ENCODE measurements around the gene REM2.

REM2 gene

DNA sequence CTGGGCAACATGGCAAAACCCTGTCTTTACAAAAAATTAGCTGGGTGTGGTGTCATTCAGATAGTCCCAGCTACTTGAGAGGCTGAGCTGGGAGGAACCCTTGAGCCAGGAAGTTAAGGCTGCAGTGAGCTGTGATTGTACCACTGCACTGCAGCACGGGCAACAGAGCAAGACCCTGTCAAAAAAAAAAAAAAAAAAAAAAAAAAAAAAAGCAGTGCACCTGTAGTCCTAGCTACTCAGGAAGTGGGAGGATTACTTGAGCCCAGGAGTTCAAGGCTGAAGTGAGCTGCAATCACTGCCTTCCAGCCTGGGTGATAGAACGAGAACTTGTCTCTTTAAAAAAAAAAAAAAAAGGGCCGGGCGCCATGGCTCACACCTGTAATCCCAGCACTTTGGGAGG lies 5.6 kb downstream of the REM2 start:
- DNase-seq (ENCODE audit: low read depth) = no peak
- in situ Hi-C loops (cut with HindIII; ENCODE audit: low sequenced_read_pairs) = no loop called here
- H3K4me3 ChIP-seq (ENCODE audit: low read depth, low read length) = no peak overlapping the region
- no peak for TF ChIP-seq CTCF (IDR thresholded peaks at IDR 0.05; ENCODE audit: low read depth, low read length, missing control alignments)

DNA sequence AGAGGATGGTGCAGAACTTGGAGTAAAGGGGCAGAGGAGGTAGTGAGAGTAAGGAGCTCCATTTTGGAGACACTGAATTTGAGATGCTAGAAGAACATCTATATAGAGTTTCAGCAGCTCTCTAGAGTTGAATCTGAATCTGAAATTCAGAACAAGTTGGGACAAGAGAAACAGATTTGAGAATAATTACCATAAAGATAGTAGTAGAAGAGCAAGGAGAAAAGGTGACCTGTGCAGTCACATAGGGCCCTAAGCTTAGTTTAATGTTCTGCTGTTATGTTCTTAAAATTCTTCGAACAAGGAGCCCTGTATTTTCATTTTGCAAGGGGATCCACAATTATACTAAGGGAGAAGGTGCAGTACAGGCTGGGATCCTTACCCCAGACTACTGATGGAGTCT lies 7.4 kb downstream of the REM2 start:
- no peak for TF ChIP-seq CTCF (IDR thresholded peaks at IDR 0.05; ENCODE audit: low read depth, low read length, missing control alignments)
- H3K4me3 ChIP-seq (ENCODE audit: low read depth, low read length) = no peak overlapping the region
- DNase-seq (ENCODE audit: low read depth) = no peak
- in situ Hi-C loops (cut with HindIII; ENCODE audit: low sequenced_read_pairs) = no loop called here

DNA sequence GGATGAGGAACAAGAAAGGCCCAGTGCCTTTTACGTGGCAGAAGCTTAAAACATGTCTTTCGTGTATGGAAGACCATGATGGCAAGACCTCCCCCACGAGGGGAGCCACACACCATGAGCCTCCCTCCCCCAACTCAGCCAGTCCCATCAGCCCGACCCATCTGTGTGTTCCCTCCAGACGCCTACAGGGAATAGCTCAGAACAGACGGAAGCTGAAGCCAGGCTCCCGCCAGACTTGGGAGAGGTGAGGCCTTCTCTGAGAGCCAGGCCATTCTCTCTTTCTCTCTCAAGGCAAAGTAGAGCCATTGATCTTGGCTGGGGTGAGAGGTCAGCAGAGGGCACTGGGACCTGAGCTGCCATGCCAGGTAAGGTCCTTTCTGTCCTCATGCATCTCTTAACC lies 9.5 kb downstream of the REM2 start:
- no peak for DNase-seq (ENCODE audit: low read depth)
- no peak for TF ChIP-seq CTCF (IDR thresholded peaks at IDR 0.05; ENCODE audit: low read depth, low read length, missing control alignments)
- in situ Hi-C loops (cut with HindIII; ENCODE audit: low sequenced_read_pairs) = no loop called here
- no peak overlapping the region for H3K4me3 ChIP-seq (ENCODE audit: low read depth, low read length)

GRCh38 chr14:22893706-22894105 lies 10.7 kb downstream of the REM2 start:
- no peak for DNase-seq (ENCODE audit: low read depth)
- in situ Hi-C loops (cut with HindIII; ENCODE audit: low sequenced_read_pairs) = no loop called here
- no peak overlapping the region for H3K4me3 ChIP-seq (ENCODE audit: low read depth, low read length)
- TF ChIP-seq CTCF (IDR thresholded peaks at IDR 0.05; ENCODE audit: low read depth, low read length, missing control alignments) = no peak

DNA sequence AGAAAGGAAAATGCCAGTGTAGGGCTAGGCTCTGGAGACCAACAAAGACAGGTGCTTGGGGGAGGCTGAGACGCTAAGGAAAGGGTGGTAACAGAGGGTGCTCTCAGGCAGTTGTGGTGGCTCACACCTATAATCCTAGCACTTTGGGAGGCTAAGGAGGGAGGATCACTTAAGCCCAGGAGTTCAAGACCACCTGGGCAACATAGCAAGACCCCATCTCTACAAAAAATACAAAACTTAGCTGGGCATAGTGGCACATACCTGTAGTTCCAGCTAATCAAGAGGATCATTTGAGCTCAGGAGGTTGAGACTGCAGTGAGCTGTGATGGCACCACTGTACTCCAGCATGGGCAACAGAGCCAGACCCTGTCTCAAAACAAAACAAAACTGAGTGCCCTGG lies 12.4 kb downstream of the REM2 start:
- no peak for DNase-seq (ENCODE audit: low read depth)
- TF ChIP-seq CTCF (IDR thresholded peaks at IDR 0.05; ENCODE audit: low read depth, low read length, missing control alignments) = no peak
- in situ Hi-C loops (cut with HindIII; ENCODE audit: low sequenced_read_pairs) = no loop called here
- no peak overlapping the region for H3K4me3 ChIP-seq (ENCODE audit: low read depth, low read length)

GRCh38 chr14:22896356-22896755 lies 13.3 kb downstream of the REM2 start:
- in situ Hi-C loops (cut with HindIII; ENCODE audit: low sequenced_read_pairs) = no loop called here
- H3K4me3 ChIP-seq (ENCODE audit: low read depth, low read length) = no peak overlapping the region
- no peak for DNase-seq (ENCODE audit: low read depth)
- no peak for TF ChIP-seq CTCF (IDR thresholded peaks at IDR 0.05; ENCODE audit: low read depth, low read length, missing control alignments)

- no peak overlapping the region for H3K4me3 ChIP-seq (ENCODE audit: low read depth, low read length)
- no peak for TF ChIP-seq CTCF (IDR thresholded peaks at IDR 0.05; ENCODE audit: low read depth, low read length, missing control alignments)
- no peak for DNase-seq (ENCODE audit: low read depth)
- in situ Hi-C loops (cut with HindIII; ENCODE audit: low sequenced_read_pairs) = no loop called here
These were observed 13.7 kb downstream of the REM2 start for GRCh38 chr14:22896760-22897159.

Measured in astrocyte of the cerebellum (primary cell).